OCI-LY1 (cell line): ENCODE results near the gene WDR36.

Experiments used
- CTCF ChIP-seq: fragments of 200-600 bp; sonication (generic), shearing (Covaris generic); IDR thresholded peaks from 2 replicates; pipeline ENCODE4 v1.5.1; 2017; ENCODE audit warnings: mild to moderate bottlenecking, antibody characterized with exemption, low read length, moderate library complexity, mixed read lengths
- EZH2 ChIP-seq: fragments of 200-600 bp; sonication (generic), shearing (Covaris generic); IDR thresholded peaks from 2 replicates; pipeline ENCODE4 v1.8.0; 2017; ENCODE audit warnings: borderline replicate concordance, mixed run types, mild to moderate bottlenecking, antibody characterized with exemption, low read length, moderate library complexity, mixed read lengths

- TF ChIP-seq CTCF (no peak), EZH2 (no peak)
Measured at GRCh38 chr5:111129938-111130337, 37.8 kb downstream of the WDR36 start.
